ENCODE measurements around the gene SLC23A3.

Gene SLC23A3

DNA sequence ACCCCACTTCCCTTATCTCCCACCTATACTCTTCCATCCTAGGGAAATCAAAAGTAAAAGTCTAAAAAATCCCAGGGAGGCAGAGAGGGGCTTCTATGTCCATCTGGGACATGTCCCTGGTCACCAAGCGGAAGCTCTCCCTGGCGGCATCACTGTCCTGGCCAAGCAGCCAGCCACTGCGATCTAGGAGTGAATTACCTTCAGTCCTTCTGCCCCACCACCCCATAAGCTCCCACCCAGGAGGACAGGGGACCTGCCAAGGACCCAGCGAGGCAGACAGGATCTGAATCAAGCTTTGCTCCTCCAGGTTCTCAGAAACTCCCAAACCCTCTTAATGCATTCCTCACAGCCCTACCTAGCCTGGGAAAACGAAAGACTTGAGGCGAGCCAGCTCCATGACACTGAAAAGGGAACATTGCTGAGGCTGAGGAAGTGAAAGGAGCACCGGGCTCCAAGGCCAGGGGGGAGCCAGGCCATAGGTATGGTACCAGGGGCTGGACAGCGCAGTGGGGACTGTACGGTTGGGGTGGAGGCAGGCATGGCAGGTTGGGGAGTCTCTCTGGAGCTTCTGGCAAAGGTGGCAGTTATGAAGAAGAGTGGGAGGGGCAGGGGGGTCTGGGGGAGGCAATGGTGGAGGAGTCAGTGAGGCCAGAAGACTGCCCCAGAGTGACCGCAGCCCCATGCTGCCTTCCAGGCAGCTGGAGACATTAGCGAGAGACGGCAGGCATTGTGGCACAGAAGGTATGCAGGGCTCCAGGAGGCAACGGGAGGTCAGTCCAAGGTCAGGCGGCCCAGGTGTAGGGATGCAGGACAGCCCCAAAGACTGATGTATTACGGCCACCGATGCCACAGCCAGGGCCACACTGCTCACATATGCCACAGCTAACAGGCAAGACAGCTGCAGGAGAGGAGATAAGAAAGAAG lies 2.7 kb upstream of the SLC23A3 start:
- TF ChIP-seq, protein P1, sequence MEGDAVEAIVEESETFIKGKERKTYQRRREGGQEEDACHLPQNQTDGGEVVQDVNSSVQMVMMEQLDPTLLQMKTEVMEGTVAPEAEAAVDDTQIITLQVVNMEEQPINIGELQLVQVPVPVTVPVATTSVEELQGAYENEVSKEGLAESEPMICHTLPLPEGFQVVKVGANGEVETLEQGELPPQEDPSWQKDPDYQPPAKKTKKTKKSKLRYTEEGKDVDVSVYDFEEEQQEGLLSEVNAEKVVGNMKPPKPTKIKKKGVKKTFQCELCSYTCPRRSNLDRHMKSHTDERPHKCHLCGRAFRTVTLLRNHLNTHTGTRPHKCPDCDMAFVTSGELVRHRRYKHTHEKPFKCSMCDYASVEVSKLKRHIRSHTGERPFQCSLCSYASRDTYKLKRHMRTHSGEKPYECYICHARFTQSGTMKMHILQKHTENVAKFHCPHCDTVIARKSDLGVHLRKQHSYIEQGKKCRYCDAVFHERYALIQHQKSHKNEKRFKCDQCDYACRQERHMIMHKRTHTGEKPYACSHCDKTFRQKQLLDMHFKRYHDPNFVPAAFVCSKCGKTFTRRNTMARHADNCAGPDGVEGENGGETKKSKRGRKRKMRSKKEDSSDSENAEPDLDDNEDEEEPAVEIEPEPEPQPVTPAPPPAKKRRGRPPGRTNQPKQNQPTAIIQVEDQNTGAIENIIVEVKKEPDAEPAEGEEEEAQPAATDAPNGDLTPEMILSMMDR (IDR thresholded peaks at IDR 0.05; ENCODE audit: extremely low read depth, missing control alignments): no peak
- DNase-seq (ENCODE audit: low spot score): no peak

DNA sequence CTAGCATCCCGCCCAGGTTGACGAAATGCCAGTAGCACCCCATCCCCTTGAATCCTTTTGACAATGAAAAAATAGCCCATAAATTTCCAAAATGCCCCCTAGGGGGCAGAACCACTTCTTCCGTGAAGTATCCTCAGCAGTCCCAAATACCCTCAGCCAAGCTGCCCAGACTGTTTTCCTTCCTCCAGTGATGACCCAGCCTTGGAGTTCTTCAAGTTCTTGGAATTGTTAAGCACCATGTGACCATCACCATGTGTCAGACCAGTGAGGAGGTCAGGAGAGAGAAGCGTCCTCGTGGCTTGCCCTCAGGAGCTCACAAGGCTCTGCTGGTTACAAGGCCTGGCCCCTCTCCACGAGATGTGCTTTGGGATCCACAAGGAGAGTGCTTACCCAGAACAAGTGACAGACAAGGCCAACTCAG lies 1.4 kb upstream of the SLC23A3 start:
- TF ChIP-seq, protein P1 (IDR thresholded peaks at IDR 0.05; ENCODE audit: extremely low read depth, missing control alignments): peak; percentile 32
- DNase-seq (ENCODE audit: low spot score): peak; percentile 46

DNA sequence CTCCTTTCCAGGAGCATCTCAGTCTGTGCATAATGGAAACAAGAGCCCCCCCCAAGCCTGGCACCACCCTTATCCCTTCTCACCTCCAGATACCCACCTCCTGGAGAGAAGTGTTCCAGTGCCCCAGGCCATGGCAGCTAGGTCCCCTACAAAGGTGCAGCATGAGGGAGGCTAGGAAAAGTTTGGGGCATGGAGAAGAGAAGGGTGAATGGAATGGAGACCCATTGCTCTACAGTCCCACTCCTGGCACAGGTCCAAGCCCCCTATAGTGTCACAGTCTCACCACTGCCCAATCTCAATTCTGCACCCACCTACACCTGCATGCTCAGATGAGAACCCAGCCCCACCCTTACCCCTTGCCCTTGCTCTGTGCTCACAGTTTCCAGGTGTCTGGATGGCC lies 897 bp downstream of the SLC23A3 start:
- no peak for DNase-seq (ENCODE audit: low spot score)
- TF ChIP-seq, protein P1 (IDR thresholded peaks at IDR 0.05; ENCODE audit: extremely low read depth, missing control alignments): no peak

DNA sequence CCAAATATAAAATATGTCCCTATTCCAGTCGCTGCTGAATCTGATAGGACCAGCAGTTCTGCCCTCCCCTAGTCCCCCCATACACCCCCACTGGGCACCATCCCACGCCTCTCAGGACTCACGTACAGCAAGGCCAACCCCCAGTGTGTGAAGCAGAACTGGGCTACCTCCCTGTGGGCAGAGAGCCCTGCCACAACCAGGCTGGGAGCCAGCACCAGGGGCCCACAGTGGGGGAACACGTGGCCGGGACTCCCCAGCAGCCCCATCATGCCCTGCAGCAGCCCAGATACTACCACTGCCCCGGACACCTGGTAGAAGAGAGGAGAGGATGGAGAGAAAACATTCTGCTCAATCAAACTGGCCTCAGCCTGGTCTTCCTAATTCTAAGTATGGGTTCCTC lies 1.3 kb downstream of the SLC23A3 start:
- DNase-seq (ENCODE audit: low spot score): no peak
- TF ChIP-seq, protein P1 (IDR thresholded peaks at IDR 0.05; ENCODE audit: extremely low read depth, missing control alignments): no peak

DNA sequence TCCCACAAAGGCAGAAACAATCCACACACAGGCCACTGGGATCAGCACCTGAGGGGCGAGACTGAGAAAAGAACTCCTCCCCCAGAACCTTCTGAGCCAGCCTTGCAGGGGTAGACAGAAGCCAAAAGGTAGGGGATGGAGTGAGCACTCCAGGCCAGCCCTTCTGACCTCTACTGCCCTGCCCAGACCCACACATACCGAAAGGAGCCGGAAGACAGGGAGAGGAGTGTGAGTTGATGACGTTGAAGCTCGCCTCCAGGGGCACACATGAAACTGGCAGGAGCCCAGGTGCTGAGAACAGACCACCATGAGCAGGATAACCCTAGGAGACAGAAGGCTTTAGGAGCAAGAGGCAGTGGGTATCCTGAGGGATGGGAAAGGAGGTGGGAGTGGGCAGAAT lies 1.8 kb downstream of the SLC23A3 start:
- no peak for DNase-seq (ENCODE audit: low spot score)
- TF ChIP-seq, protein P1 (IDR thresholded peaks at IDR 0.05; ENCODE audit: extremely low read depth, missing control alignments): no peak

DNA sequence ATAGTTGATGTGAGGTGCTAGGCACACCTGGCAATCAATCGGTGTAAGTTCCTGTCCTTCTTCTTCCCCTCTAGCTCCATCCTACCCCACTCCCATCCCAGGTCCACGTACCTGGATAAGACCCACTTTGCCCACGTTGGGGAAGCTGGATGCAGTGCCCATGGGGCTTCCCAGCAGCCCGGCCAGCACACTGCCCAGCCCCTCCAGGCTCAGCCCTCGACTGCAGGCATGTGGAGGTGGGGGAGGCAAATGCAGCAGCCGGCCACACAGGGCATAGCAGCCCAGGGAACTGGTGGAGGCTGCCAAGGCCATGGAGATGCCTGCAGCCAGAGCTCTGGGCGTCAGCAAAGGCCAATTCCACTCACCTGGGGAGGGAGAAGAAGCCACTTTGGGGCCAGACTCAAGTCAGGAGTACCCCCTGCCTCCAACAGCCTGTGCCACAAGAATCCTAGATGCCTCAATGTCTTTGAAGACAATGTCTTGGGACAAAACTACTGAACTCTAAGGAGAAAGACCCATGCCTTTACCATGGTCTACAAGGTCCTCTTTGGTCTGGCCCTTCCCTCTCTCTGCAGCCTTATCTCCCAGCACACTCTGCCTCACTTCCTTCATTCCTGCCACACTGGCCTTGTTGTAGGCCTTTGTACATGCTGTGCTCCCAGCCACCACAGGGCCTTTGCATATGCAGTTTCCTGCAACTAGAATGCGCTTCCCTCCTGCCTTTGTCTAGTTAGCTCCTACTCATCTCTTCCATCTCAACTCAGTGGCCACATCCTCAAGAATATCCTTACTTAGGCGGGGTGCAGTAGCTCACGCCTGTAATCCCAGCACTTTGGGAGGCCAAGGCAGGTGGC lies 4.5 kb downstream of the SLC23A3 start:
- TF ChIP-seq, protein P1 (IDR thresholded peaks at IDR 0.05; ENCODE audit: extremely low read depth, missing control alignments): no peak
- no peak for DNase-seq (ENCODE audit: low spot score)

DNA sequence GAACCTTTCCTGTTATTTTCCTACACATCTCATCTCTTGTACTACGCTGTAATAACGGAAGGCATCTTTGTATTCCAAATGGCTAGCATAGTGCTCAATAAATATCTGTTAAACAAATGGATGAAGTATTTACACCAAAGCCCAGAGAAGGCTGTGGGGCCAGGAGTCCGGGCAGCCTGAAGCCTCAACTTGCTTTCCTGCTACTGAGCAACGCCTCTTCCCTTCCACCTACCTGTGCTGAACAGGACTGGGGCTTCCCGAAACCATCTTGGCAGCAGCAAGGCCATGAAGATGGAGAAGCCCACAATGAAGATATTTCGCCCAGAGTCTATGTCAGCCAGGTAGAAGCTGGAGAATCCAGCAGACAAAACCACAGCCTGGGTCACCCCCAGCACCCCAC lies 6.7 kb downstream of the SLC23A3 start:
- no peak for DNase-seq (ENCODE audit: low spot score)
- TF ChIP-seq, protein P1 (IDR thresholded peaks at IDR 0.05; ENCODE audit: extremely low read depth, missing control alignments): no peak

All from GM20000 (cell line).